ENCODE results near the gene LPCAT3.
A peak's percentile ranks its signal among the peaks of the same experiment; 100 is the strongest.

The LPCAT3 gene

GRCh38 chr12:6929466-6930452 lies 88.5 kb downstream of the LPCAT3 start:
- Histone ChIP-seq H3K36me3 (ENCODE audit: control insufficient read depth, insufficient read depth, low read length, severe bottlenecking) (peaks cover 27% of the 10 kb centered on the region), H3K4me1 (ENCODE audit: control insufficient read depth, insufficient read depth, low read length) (peaks cover 63% of the 10 kb centered on the region), H3K27me3 (replicated peaks; ENCODE audit: control insufficient read depth, insufficient read depth, low read length) (no peaks in the 10 kb centered on the region), H3K9ac (ENCODE audit: low read length) (peak overlapping the region; percentile 95), H3K9me3 (ENCODE audit: control insufficient read depth, low read length) (no peaks in the 10 kb centered on the region), H3K4me3 (ENCODE audit: low read length) (peak overlapping the region; percentile 96)
- DNase-seq (ENCODE audit: low read depth): no peak

- DNase-seq (ENCODE audit: low read depth): peak; percentile 44
- peak overlapping the region; percentile 95 for H3K9ac ChIP-seq (ENCODE audit: low read length)
- H3K27me3 ChIP-seq (replicated peaks; ENCODE audit: control insufficient read depth, insufficient read depth, low read length): no peaks in the 10 kb centered on the region
- H3K4me3 ChIP-seq (ENCODE audit: low read length): peak overlapping the region; percentile 96
- peaks cover 59% of the 10 kb centered on the region for H3K4me1 ChIP-seq (ENCODE audit: control insufficient read depth, insufficient read depth, low read length)
- H3K9me3 ChIP-seq (ENCODE audit: control insufficient read depth, low read length): no peaks in the 10 kb centered on the region
- peaks cover 18% of the 10 kb centered on the region for H3K36me3 ChIP-seq (ENCODE audit: control insufficient read depth, insufficient read depth, low read length, severe bottlenecking)
Observed at GRCh38 chr12:6928703-6929407, 89.4 kb downstream of the LPCAT3 start.

DNA sequence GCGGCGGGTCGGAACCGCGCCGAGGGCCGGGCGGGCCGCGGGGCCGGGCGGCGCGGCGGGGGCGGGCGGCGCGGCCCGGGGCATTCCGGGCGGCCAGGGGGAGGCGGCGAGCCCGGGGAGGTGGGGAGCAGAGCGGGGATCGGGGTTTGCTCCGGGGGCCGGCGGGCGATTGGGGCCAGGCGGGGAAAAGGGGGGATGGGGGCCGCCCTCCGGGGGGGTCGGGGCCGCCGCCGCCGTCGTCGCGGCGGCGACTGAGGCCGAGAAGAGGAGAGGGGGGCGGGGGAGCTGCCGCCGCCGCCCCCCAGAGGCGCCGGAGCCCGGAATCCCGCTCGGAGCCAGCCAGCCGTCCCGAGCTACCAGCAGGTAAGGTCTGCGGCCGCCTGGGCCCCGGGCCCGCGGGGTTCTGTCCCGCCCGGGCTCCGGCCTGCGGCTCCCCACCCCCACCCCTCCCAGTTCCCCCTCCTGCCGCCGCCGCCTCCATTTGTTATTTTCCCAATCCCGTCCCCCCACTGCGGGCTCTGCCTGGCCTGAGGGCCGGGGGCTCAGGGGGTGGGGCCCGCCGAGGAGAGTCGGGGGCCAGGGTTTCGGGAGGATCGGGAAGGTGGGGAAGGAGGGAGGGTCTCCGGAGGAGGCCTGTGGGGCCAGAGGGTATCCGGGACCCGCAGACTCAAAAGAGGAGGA lies 90.1 kb downstream of the LPCAT3 start:
- Histone ChIP-seq H3K4me1 (ENCODE audit: control insufficient read depth, insufficient read depth, low read length) (peaks cover 52% of the 10 kb centered on the region), H3K36me3 (ENCODE audit: control insufficient read depth, insufficient read depth, low read length, severe bottlenecking) (peaks cover 11% of the 10 kb centered on the region), H3K4me3 (ENCODE audit: low read length) (peak overlapping the region; percentile 96), H3K9me3 (ENCODE audit: control insufficient read depth, low read length) (no peaks in the 10 kb centered on the region), H3K27me3 (replicated peaks; ENCODE audit: control insufficient read depth, insufficient read depth, low read length) (no peaks in the 10 kb centered on the region), H3K9ac (ENCODE audit: low read length) (peak overlapping the region; percentile 95)
- DNase-seq (ENCODE audit: low read depth): peak; percentile 52

DNA sequence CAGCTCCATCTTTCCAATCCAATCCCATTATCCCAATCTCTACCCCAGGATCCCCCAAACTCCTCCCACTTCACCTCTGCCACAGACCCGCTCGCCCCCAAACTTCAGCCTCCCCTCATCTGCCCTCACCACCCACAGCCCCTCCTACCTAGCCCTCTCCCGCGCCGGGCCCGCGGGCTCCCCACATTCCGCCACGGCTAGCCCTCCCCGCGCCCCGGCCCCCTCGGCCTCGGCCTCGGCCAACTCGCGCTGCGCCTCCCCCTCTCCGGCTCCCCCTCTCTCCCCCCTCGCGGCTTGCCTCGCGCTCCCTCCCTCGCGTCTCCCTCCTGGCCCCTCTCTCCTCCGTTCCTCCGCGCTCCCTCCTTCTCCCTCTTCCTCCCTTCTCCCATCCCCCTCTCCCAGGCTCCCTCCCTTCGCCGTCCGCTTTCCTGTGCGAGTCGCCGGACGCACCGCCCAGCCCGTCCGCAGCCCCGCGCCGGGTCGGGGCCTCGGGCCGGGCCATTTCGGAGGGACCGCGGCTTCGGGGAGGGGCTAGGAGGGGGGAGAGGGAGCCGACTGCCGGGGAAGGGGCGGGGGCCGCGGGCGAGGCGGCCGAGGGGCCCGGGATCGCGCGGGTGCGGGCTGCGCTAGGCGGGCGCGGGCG lies 90.8 kb downstream of the LPCAT3 start, which contains the start of gene ATN1:
TSS of gene ATN1 (plus strand) at position 581 of the 643 bp plus-strand sequence. CDS start 6,043 bp downstream, outside the sequence.
- peaks cover 52% of the 10 kb centered on the region for H3K4me1 ChIP-seq (ENCODE audit: control insufficient read depth, insufficient read depth, low read length)
- DNase-seq (ENCODE audit: low read depth): peak; percentile 94

More for the DNA sequence above, 90.8 kb downstream of the LPCAT3 start, which contains the start of gene ATN1:
- no peaks in the 10 kb centered on the region for H3K27me3 ChIP-seq (replicated peaks; ENCODE audit: control insufficient read depth, insufficient read depth, low read length)
- peak within 1 kb of the TSS; percentile 96 for H3K4me3 ChIP-seq (ENCODE audit: low read length)
- H3K36me3 ChIP-seq (ENCODE audit: control insufficient read depth, insufficient read depth, low read length, severe bottlenecking): peaks cover 8% of the 10 kb centered on the region
- peak within 1 kb of the TSS; percentile 95 for H3K9ac ChIP-seq (ENCODE audit: low read length)
- no peaks in the 10 kb centered on the region for H3K9me3 ChIP-seq (ENCODE audit: control insufficient read depth, low read length)

Data from adipocyte (in vitro differentiated cells).